Mesenteric fat pad (tissue), 1 donor: ENCODE data around the gene DHRS4L2. TPM values are rescaled to one million over a fixed set of nuclear protein-coding genes. Genes with fewer than 3 reads are reported as not detected.
"Not testable (repeated sequence)": the region's sequence is repeated elsewhere in the genome, so short reads cannot be mapped to it uniquely, and the experiment has no call there.

Source experiments
- DNase-seq: peaks from one replicate; pipeline ENCODE4 v3.0.0-alpha.2; 2020; ENCODE audit warnings: low spot score
- total RNA-seq: library from RNA; stranded (reverse); fragmentation: NEBNext Ultra II Directional; extraction: Animal tissue kit (Norgen Biotek cat#: 25700); gene quantifications from one replicate; pipeline ENCODE4 v1.2.1, GENCODE V29; 2021
- donor health status: DM: yes; HTN: yes; CAD: no.

DHRS4L2 gene
- total RNA-seq, 1 donor from 2014 or later = 18.9 TPM

GRCh38 chr14:23970283-23970659, 18.5 kb upstream of the DHRS4L2 start:
- not testable (repeated sequence) for DNase-seq

GRCh38 chr14:23973178-23973577, 15.6 kb upstream of the DHRS4L2 start:
- not testable (repeated sequence) for DNase-seq

- not testable (repeated sequence) for DNase-seq
Measured at GRCh38 chr14:23974041-23974440, 14.7 kb upstream of the DHRS4L2 start.

- not testable (repeated sequence) for DNase-seq
Measured at GRCh38 chr14:23977208-23977607, 11.5 kb upstream of the DHRS4L2 start.

GRCh38 chr14:23981951-23982813, 6.5 kb upstream of the DHRS4L2 start:
- not testable (repeated sequence) for DNase-seq

- no peak for DNase-seq
Measured at GRCh38 chr14:23984891-23985602, 3.7 kb upstream of the DHRS4L2 start.

- not testable (repeated sequence) for DNase-seq
Measured at GRCh38 chr14:23988223-23988606, 514 bp upstream of the DHRS4L2 start.

- not testable (repeated sequence) for DNase-seq
Measured at GRCh38 chr14:23989734-23990445, 1.2 kb downstream of the DHRS4L2 start.

- not testable (repeated sequence) for DNase-seq
Measured at GRCh38 chr14:23990961-23991360, 2.2 kb downstream of the DHRS4L2 start.

GRCh38 chr14:23993042-23993441, 4.3 kb downstream of the DHRS4L2 start:
- not testable (repeated sequence) for DNase-seq

- not testable (repeated sequence) for DNase-seq
Measured at GRCh38 chr14:23996009-23996408, 7.3 kb downstream of the DHRS4L2 start.

GRCh38 chr14:23996825-23997224, 8.1 kb downstream of the DHRS4L2 start:
- DNase-seq = not testable (repeated sequence)

GRCh38 chr14:23999640-24000039, 10.9 kb downstream of the DHRS4L2 start:
- not testable (repeated sequence) for DNase-seq

GRCh38 chr14:24001078-24001477, 12.3 kb downstream of the DHRS4L2 start:
- DNase-seq = not testable (repeated sequence)

GRCh38 chr14:24001679-24002078, 12.9 kb downstream of the DHRS4L2 start:
- not testable (repeated sequence) for DNase-seq

- DNase-seq = not testable (repeated sequence)
Measured at GRCh38 chr14:24006471-24006816, 17.7 kb downstream of the DHRS4L2 start.

- not testable (repeated sequence) for DNase-seq
Measured at GRCh38 chr14:24006817-24007652, 18.3 kb downstream of the DHRS4L2 start.

GRCh38 chr14:24011051-24011450, 22.3 kb downstream of the DHRS4L2 start:
- no peak for DNase-seq

- DNase-seq = not testable (repeated sequence)
Measured at GRCh38 chr14:24012726-24013273, 24.1 kb downstream of the DHRS4L2 start.
